ENCODE data around the gene EXOC6B.

Gene EXOC6B

DNA sequence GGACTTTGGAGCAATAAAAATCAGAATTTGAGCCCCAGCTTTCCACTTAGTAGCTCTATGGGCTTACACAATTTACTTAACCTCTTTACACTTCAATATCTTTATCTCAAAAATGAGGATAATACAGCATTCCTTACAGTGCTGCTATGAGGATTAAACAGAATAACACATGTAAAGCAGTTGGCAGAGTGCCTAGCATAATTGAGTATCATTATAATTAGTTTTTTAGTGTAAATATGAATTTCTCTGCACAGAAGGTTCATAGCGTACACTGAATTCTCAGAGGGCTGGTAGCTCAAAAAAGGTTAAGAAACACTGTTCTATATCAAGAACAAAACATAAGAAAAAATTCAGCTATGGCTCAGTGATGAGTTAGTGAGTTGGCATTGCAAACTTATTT is 487.8 kb downstream of the EXOC6B start:
- DNase-seq = no peak

DNA sequence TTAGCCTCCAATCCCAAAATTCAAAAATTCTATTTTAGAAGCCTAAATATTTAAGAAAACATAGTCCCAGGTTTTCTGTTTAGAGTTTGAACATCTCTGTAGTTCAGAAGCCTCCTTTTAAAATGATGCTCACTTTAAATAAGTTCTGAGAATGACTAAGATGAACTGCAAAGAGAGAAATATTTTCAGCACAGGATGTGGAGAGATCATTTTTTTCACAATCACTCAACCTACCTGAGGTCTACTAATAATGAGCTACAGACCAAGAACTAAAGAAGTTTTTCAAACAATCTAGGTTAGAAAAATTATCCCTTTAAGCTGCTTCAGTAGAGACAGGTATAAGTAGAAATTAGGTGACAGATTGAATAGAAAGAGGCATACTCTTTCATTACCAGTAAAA is 493.1 kb downstream of the EXOC6B start:
- no peak for DNase-seq

DNA sequence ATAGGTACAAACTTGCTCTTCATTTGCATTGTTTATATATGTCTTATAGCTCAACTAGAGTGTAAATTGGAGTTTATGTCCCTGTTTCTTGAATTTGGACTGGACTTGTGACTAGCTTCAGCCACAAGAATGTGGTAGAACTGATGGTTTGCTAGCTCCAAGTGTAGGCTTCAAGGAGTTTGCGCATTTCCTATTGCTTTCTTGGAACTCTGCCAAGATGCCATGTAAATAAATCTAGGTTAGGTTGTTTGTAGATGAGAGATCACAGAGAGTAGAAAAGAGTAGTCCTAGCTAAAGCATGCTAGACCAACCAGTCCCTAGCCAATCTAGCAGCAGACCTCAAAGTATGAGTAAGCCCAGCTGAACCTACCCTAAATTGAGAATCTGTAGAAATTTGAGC is 495.2 kb downstream of the EXOC6B start:
- DNase-seq = no peak

DNA sequence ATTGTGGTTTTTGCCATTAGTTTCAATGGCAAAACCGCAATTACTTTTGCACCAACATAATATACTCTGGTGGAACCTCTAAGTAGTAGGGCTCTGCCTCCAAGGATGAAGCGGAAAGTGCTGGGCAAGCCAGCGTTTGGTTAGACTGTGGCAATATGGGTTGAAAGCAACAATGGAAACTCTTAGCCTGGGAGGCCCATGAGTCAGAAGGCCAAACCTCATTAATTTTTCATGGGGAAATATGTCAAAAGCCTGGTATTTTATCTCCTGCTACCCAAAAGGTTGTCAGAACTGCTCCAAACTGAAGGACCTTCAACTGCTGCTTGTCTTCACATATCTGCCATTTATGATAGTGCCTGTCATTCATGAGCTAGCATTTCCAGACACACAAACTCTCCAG is 499.1 kb downstream of the EXOC6B start:
- DNase-seq = no peak

DNA sequence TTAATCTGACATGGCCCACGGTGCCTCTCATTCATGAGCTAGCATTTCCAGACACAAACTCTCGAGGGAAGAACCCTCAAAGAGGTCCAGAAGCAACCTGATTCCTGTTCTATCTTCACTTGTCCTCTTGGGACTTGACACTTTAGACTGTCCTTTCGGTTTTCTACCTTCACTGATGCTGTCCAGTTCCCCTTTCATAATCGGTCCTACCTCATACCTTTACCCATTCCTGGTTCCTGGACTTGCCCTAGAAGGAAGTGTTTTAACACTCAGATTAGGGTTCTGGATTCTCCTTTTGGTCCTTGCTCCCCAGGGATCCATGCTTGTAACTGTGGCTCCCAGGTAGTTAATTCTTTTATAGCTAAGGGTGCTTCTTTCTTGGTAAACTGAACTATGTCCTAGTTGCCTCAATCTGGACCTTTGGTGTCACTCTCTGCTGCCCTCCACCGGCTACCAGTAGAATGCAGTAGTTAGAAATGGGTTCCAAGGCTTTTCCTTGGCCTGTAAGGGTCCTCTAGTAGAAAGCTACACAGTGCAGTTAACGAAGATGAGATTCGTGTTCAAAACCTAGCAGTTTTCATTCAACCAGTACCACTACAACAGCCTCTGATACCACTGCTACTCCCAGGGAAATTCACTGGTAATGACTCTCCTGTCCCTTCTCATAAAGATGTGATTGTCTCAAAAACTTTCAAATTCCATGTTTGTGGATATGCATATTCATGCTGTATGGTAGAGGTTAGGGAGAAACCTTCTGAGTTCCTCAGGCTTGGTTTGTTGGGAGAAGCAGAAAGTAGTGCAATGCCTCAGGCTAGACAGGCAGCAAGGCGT is 500.0 kb downstream of the EXOC6B start:
- peak; percentile 19 for DNase-seq

DNA sequence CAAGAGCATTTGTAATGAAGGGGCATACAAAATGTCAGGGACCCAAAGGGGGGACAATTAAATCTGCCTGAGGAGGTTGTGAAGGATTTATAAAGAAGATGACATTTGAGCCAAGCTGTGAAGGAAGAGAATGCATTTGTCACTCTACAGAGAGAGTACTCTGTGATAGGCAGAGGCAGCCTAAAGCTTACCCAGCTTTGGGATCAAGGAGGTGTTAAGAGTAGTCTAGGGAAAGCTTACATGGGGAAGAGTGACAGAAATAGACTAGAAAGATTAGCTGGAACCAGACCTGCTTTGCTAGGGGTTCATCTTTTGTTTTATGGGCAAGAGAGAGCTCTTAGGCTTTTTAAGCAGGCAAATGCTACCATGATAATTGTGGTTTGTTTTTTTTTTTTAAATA is 509.1 kb downstream of the EXOC6B start:
- DNase-seq = peak; percentile 81

DNA sequence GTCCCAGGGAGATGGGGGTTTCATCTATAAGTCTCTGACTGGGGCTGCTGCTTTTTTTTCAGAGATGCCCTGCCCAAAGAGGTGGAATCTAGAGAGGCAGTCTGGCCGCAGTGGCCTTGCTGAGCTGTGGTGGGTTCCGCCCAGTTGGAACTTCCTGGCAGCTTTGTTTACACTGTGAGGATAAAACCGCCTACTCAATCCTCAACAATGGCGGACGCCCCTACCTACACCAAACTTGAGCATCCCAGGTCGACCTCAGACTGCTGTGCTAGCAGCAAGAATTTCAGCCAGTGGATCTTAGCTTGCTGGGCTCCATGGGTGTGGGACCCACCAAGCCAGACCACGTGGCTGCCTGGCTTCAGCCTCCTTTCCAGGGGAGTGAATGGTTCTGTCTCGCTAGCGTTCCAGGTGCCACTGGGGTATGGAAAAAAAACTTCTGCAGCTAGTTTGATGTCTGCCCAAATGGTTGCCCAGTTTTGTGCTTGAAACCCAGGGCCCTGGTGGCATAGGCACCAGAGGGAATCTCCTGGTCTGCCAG is 525.6 kb downstream of the EXOC6B start:
- DNase-seq = no peak

DNA sequence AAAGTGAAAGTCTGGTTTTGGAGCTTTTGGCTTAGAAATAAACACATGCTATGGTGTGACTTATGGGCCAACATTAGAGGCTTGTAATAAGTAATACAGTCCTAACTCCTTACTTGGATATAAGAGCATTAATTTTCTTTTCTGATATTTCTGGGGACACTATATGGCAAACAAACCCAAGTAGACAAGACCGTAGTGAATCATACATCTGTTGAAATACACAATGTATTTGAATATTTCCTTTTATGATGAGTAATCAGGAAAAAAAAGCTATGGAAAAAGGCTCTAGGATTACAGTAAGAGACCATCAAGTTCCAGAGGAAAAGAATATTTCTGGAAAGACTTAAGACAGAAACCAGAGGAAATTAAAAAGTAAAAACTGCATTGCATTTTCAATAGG is 532.2 kb downstream of the EXOC6B start:
- DNase-seq = no peak

DNA sequence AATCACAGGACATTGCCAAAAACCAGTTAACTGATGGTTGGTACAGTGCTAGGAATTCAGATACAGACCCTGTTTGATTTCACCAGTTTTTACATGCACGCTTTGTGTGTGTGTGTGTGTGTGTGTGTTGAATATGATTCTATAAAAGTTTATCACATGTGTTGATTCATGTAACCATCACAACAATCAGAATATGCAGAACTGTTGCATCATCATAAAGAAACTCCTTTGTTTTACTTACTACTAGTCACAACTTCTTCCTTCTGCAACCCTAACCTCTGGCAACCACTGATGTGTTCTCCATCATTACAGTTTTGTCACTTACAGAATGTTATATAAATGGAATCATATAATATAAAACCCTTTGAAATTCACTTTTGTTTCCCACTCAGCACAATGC is 533.4 kb downstream of the EXOC6B start:
- DNase-seq = no peak

DNA sequence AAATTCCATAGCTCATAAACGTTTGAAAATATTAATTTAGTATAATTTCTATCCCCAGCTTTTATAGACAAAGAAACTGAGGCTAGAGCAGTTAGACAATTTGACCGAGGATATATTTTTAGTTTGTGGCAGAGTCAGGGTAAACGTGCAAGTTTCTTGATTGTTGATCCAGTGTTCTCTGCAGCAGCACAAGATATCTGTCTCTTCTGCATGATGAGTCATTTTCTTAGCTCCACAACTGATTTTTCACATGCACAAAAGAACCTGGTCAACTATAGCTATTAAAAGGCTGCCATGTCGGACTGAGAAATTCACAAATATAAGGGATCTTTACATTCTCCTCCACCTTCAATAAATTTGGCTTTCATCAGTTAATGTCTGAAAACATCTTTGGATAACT is 534.8 kb downstream of the EXOC6B start:
- DNase-seq = no peak

DNA sequence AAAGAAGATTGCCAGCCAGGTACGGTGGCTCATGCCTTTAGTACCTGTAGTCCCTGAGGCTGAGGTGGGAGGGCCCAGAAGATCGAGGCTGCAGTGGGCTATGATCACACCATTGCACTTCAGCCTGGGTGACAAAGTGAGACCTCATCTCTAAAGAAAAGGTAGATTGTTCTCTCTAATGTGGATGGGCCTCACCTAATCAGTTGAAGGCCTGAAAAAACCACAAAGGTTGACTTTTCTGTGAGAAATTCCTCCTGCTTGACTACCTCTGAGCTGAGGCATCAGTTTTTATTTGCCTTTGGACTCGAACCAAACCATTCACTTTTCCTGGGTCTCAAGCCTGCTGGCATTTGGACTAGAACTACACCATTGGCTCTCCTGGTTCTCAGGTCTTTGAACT is 536.1 kb downstream of the EXOC6B start:
- no peak for DNase-seq

DNA sequence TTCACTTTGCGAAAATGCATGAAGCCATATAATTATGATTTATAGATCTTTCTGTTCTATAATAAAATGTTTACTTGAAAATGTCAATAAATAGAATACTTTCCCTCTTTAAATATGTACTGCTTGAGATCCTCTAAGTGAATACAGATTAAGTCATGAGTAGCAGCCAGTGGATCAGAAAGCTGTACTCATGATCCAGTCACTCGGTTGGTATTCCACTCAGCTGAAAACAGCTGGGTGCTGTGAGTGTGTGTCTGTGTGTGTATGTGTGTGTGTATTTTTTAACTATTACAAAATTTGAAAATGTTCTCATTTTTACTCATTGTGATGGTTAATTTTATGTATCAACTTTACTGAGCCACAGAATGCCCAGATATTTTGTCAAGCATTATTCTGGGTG is 536.5 kb downstream of the EXOC6B start:
- no peak for DNase-seq

DNA sequence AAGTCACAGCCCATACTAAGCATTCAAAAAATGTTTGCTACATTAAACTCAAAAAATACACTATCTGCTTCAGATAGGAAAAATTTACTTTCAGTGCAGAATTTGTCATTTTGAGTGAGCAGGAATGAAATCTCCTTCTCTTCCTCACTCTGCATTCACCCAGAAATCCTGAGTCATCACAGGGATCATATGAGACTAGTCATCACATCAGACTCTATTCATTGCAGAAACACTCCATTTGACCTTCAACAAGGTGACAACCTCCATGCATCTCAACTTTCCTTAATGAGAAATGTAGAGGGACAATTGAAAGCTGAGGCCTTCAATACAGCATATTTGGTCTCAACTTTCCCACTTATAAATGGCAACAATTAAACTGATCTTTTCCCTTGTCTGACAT is 547.8 kb downstream of the EXOC6B start:
- no peak for DNase-seq

DNA sequence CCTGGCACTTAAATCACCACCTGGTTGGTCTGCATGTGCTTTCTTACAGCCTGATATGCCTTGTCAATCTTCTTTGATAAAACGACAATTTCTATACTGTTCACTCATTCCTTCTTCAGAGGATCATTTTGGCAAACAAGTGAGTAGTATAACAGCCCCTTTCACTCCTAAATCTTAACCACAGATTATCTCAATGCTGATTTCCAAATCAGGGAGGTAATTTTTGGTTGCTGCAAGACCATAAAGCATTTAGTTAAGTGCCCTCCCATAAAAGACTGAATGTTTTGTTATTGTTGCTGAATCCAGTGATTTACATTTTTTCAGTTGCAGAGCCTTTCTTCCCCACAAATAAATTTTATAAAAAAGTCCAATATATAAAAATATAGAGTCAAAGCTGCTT is 549.0 kb downstream of the EXOC6B start:
- no peak for DNase-seq

DNA sequence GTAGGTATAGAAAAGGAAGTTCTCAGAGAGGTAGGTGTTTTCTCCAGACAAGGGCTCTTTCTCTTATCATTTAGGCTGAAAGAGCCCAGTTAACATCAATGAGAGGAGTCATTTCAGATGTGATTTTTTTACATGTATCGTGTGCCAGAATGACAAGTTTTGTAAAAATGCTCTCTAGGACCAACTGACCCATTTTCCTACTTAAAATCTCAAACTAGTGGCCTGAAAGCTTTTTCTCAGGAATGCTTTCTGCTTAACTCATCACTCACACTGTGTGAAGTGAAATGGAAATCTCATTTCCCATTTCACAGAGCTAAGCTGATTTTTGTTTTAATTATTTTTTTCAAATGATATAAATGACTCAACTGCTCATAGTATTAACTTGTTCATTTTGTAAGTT is 549.5 kb downstream of the EXOC6B start:
- no peak for DNase-seq

DNA sequence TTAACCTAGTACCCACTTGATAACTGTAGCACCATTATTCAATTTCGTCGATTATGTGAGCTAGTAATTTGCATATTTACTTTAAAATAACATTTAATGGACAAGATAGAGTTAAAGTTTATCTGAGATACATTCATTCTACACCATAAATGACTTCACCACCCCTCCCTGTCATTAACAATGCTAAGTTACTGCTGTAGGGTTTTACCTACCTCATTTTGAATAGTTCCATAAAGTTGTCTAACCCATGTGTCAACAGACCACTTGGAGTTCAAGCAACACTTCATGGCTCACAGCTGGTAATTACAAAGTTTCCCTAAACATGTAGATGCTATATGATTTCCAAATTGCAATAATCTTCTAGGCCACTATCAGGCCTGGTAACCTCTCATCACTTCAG is 550.7 kb downstream of the EXOC6B start:
- DNase-seq = no peak

DNA sequence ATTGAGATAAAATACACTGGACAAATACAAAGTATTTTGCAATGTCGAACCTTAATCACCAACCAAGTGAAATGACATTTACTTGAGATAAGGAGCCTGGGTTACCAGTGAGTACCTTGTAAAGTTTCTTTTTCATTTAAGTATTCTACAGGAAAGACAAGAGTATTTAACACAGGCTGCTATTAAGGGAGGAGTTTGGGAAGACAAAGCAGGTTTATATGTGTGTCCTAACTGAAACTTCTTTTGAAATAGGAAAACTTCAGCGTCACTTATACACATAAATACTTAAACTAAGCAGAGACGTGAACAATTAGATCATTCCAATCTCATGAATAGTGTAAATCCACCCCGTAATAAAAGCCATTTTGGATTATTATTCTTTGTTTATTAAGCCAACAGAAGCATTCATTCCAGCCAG is 551.4 kb downstream of the EXOC6B start:
- no peak for DNase-seq

DNA sequence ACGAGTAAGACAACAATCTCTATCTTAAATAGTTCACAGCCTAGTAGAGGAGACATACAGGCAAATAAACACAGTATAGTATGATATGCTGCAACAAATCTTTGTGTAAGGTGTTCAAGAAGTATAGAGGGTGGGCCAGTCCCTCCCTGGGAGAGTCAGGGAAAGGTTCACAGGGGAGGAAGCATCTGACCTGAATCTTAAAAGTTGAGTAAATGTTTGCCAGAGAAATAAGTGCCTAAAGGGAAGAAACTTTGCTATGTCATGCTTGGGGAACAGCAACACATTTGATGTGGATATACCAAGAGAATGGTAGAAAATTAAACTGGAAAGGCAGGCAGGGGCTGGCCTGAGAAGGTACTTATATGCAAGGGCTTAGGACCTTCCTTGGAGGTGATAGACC is 552.4 kb downstream of the EXOC6B start:
- no peak for DNase-seq

DNA sequence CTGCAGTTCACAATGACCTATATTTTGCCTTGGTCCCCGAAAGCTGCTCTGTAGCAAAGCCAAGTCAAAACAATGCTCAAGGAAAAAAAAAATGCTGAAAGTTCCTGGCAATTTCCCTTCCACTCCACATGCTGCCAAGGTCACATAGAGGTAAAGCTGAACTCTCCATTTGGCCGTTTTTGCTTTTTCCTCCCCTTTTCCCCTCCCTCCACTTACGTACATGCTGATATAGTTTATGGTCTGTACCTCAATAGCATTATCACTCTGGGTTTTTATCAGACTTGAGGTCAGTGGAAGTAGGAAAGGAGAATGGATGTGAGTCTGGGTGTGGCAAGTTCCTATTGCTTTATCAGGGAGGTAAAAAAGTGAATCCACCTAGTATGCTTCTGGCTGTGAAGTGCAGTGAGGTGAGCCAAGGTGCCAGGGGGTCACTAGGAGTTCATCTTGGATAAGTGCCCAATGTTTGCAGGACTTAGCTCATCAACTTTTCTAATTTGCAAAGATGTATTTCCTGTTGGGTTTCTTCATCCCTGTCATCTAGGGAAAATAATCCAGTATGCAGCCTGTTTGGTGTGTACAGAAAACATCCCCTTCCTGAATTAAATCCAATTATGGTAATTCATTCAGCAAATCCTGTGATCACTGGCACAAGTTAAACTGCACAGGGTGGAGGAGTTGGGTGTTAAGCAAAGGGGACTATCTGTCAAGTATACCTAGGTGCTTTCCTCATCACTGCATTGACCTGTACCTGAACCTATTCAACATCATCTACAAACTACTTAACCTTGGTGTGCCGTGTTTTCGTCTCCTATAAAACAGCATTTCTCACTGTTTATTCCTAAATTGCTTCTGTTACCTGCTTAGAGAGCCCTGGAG is 553.8 kb downstream of the EXOC6B start:
- no peak for DNase-seq

DNA sequence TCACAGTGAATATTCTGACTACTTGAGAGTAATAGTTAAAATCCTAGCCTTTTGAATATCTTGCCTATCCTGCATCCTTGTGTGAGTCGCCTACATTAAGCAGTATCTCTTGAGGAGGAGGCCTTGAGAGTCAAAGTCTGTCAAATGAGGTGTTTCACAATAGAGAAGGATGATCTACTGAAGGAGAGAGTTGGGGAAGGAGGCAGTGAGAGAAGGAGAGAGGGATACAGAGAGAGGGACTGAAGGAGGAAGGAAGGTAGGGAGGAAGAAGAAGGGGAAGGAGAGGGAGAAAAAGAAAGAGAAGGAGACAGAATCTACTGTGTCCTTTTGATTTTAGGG is 554.6 kb downstream of the EXOC6B start:
- no peak for DNase-seq

DNA sequence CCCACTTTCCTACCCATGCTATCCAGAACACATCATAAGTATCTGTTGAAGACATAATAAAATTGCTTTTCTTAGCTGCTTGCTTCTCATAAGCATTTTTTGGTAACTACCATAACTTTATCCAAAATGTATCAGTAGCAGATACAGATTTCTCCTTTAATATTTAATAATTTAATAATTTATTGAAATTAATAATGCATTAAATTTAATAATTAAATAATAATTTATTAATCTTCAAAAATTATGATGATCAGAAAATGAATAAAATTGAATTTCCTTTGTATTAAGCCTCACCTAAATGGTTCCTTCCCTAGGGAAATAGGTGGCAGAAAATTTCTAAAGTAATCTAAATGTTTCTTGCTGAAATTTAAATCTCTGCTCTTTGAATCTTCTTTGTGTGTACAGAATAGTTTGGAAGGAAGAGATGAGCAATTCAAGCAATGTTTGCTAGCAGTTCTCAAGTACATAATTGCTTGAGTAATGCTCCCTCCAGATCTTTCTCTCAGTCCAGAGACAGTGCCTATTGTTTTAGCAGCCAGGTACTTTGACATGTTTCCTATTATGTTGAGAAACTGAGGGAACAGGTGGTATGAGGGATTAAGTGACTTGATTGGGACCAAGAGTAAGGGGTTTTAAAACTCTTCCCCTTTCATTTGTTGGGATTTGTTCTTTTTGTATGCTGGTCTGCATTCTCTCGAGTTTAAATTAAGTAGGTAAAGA is 555.1 kb downstream of the EXOC6B start:
- no peak for DNase-seq

DNA sequence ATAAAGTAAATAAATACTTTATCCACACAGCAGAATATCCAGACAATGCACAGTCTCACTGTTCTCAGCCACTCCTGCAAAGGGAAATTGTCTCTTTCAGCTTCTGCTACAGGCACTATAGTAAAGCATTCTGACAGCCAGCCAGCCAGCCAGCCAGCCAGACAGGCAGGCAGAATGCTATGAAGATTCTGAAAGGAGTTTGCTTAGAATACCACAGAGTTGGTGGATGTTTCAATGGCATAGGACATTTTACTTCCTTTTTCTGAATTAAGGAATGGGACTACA is 562.1 kb downstream of the EXOC6B start:
- no peak for DNase-seq

DNA sequence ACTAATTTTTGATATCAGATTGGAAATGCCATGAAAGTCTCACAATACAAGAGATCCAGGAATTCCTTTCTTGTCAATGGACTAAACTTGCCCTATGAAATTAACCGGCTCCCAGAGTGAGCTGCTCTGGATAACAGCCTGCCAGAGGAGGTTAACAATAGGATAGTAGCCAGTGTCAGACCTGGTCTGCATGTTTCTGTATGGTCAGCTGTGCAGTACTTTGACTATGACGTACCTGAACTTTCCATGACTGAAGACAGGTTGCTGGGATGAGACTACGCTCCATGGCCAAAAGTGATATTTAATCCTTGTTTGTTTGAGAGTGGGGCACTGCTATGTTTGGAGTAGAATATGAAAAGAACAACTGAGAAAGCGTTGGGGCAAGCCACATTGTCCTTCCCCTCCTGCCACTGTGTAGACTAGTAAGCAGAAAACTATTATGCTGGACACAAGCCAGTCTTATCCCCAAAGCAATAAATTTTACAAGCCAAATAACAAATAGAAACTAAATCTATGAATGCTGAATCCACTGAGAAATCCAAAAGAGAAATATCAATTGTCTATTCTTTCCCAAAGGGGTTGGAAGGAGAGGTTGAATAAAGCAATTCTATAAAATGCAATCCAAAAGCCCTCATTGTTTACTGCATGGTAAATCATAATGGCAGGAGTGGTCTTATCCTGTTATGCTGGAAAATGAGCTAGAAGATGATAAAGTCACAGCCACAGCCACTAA is 562.6 kb downstream of the EXOC6B start:
- peak; percentile 28 for DNase-seq

Data from NCI-H146 (cell line).